Choroid plexus epithelial cell (primary cell): ENCODE data around the gene CTIF.

Experiments used
- DNase-seq: peaks from one replicate; pipeline ENCODE4 v3.0.0-alpha.2; 2010; ENCODE audit warnings: low read depth
- H3K4me3 ChIP-seq: 2 replicates; pipeline ENCODE4 v1.5.1; 2011; ENCODE audit warnings: low read depth, mild to moderate bottlenecking, control low read depth, low read length, moderate library complexity
- CTCF ChIP-seq: conservative IDR thresholded peaks from 2 replicates; pipeline ENCODE4 v1.5.1; 2011; ENCODE audit warnings: low read depth, mild to moderate bottlenecking, control low read depth, inconsistent platforms, low read length, moderate library complexity

CTIF gene

DNA sequence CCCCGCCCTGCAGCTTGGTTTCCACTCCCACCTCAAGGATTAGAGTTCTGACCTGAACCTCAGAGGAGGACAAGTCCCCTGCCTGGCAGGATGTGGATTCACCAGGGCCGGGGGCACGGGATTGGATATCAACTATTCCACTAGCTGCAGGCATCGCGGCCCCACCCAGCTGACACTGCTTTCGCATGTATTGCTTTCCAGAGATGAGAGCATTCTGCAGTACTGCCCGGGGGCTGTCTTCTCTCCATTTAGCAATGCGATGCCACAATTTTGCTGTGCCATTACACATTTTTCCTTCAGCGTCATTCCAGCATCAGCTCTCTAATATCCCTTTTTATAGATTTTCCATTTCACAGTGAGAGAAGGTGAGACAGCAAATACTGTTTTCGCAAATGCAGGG is 42.0 kb downstream of the CTIF start:
- H3K4me3 ChIP-seq = no peak overlapping the region
- TF ChIP-seq CTCF = no peak
- DNase-seq = no peak

- no peak for DNase-seq
- TF ChIP-seq CTCF = no peak
- H3K4me3 ChIP-seq = no peak overlapping the region
These were observed 42.4 kb downstream of the CTIF start for GRCh38 chr18:48581206-48581605.

- H3K4me3 ChIP-seq = no peak overlapping the region
- DNase-seq = no peak
- no peak for TF ChIP-seq CTCF
These were observed 43.1 kb downstream of the CTIF start for GRCh38 chr18:48581941-48582340.

GRCh38 chr18:48582946-48583345 is 44.1 kb downstream of the CTIF start:
- TF ChIP-seq CTCF = no peak
- no peak overlapping the region for H3K4me3 ChIP-seq
- no peak for DNase-seq

GRCh38 chr18:48583573-48583972 is 44.7 kb downstream of the CTIF start:
- DNase-seq = no peak
- H3K4me3 ChIP-seq = no peak overlapping the region
- no peak for TF ChIP-seq CTCF

DNA sequence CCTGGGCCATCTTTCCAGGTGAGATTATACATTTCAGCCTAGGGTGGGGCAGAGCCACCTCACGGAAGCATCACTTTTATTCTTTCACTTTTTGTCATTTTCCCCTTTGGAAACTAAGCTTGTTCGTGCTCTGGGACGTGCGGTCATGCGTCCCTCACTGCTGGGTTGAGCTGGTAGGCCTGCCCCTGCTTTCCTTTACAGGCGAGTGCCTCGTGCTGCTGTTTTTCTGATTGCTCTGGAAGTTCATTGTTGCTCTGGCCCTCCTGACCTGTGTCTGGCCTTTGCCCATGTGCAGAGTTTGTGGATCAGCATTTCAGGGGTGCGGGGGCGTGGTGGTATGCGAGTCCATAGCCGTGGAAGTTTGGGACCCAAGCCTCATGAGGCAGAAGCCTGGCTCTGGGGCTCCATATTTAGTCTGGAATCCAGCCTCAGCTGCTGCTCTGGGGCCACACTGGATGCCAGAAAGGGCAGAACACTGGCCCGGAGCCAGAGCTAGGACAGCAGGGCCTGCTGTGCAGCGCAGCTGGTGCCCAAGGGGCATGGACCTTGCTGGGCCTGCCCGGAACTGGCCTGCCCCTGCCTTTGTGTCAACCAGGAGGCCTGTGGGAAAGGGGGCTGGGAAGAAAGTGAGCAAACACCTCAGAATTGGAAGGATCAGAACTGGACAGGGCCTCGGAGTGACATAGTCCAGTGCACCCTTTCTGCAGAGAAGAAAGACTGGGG is 51.1 kb downstream of the CTIF start:
- TF ChIP-seq CTCF = no peak
- H3K4me3 ChIP-seq = no peak overlapping the region
- DNase-seq = no peak

DNA sequence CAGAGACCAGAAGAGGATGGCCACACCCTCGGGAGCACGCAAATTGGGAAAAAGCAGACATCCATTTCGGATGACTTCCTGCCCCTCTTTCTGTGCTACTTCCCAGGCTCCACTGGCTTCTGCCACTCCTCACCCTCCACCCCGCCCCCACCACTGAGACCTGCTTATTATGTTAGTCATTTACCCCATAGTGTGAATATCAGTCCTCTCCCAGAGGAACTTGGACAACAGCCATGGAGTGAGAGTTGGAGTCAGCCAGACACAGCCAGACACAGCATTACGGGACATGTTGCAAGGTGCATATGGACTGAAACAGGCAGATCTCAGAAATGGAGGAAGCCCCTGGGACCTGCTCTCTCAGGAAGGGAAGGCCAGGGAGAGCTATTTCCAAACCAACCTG is 51.8 kb downstream of the CTIF start:
- no peak overlapping the region for H3K4me3 ChIP-seq
- peak; percentile 94 for DNase-seq
- no peak for TF ChIP-seq CTCF
